BE2C (cell line): ENCODE results near the gene DOK6.

Source experiments
- DNase-seq: peaks from one replicate; pipeline ENCODE4 v3.0.0-alpha.2; 2020
- H3K27me3 ChIP-seq: fragments of 250-450 bp; sonication (Bioruptor Pico); 2 replicates; pipeline ENCODE4 v1.5.1; 2020; ENCODE audit warnings: mild to moderate bottlenecking
- H3K36me3 ChIP-seq: fragments of 250-450 bp; sonication (Bioruptor Pico); 2 replicates; pipeline ENCODE4 v1.5.1; 2020; ENCODE audit warnings: mild to moderate bottlenecking
- H3K4me1 ChIP-seq: fragments of 250-450 bp; sonication (Bioruptor Pico); 2 replicates; pipeline ENCODE4 v1.5.1; 2020
- H3K4me3 ChIP-seq: 2 replicates; pipeline ENCODE4 v1.5.1; 2011; ENCODE audit warnings: low read depth, low read length
- H3K9me3 ChIP-seq: fragments of 250-450 bp; sonication (Bioruptor Pico); 2 replicates; pipeline ENCODE4 v1.5.1; 2020
- CTCF ChIP-seq: IDR thresholded peaks from 2 replicates; pipeline ENCODE4 v1.5.1; 2012; ENCODE audit warnings: mild to moderate bottlenecking, low read depth, low read length

The DOK6 gene

GRCh38 chr18:69777248-69777647 is 376.6 kb downstream of the DOK6 start:
- Histone ChIP-seq H3K36me3 (no peaks in the 10 kb centered on the region), H3K27me3 (no peaks in the 10 kb centered on the region), H3K4me1 (no peaks in the 10 kb centered on the region), H3K9me3 (no peaks in the 10 kb centered on the region), H3K4me3 (no peak overlapping the region)
- no peak for DNase-seq
- TF ChIP-seq CTCF = no peak

GRCh38 chr18:69778680-69779079 is 378.0 kb downstream of the DOK6 start:
- no peak for TF ChIP-seq CTCF
- Histone ChIP-seq H3K27me3 (no peaks in the 10 kb centered on the region), H3K36me3 (no peaks in the 10 kb centered on the region), H3K4me3 (no peak overlapping the region), H3K4me1 (no peaks in the 10 kb centered on the region), H3K9me3 (no peaks in the 10 kb centered on the region)
- DNase-seq = no peak

- no peak for TF ChIP-seq CTCF
- Histone ChIP-seq H3K27me3 (no peaks in the 10 kb centered on the region), H3K36me3 (no peaks in the 10 kb centered on the region), H3K4me3 (no peak overlapping the region), H3K4me1 (no peaks in the 10 kb centered on the region), H3K9me3 (no peaks in the 10 kb centered on the region)
- DNase-seq = no peak
Measured at GRCh38 chr18:69780851-69781250, 380.2 kb downstream of the DOK6 start.

GRCh38 chr18:69784815-69785214 is 384.1 kb downstream of the DOK6 start:
- Histone ChIP-seq H3K4me1 (no peaks in the 10 kb centered on the region), H3K27me3 (no peaks in the 10 kb centered on the region), H3K36me3 (no peaks in the 10 kb centered on the region), H3K4me3 (no peak overlapping the region), H3K9me3 (no peaks in the 10 kb centered on the region)
- TF ChIP-seq CTCF = no peak
- no peak for DNase-seq

- H3K27me3 ChIP-seq = no peaks in the 10 kb centered on the region
- no peak overlapping the region for H3K4me3 ChIP-seq
- DNase-seq = no peak
- no peaks in the 10 kb centered on the region for H3K36me3 ChIP-seq
- no peaks in the 10 kb centered on the region for H3K9me3 ChIP-seq
- TF ChIP-seq CTCF = no peak
- no peaks in the 10 kb centered on the region for H3K4me1 ChIP-seq
Measured at GRCh38 chr18:69785466-69785865, 384.8 kb downstream of the DOK6 start.

DNA sequence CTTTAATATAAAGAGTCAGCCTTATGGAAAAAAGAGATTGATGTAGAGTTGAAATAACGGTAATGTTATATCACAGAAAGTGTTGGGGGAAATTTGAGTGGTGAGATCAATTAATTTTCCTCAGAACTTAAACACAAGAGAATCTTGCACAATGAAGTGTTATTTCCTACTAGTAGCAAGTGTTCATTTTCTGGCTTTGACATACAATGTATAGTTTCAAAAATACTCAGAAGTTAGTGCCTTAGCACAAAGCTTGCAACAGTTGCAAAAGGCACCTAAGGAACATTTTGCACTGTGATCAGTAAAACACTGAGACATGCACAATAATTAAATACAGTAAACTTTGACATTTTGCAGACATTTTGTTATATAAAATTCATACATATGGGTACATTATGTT is 385.7 kb downstream of the DOK6 start:
- DNase-seq = no peak
- H3K4me1 ChIP-seq = no peaks in the 10 kb centered on the region
- no peak for TF ChIP-seq CTCF

More for the DNA sequence above, 385.7 kb downstream of the DOK6 start:
- Histone ChIP-seq H3K27me3 (no peaks in the 10 kb centered on the region), H3K4me3 (no peak overlapping the region), H3K9me3 (no peaks in the 10 kb centered on the region), H3K36me3 (no peaks in the 10 kb centered on the region)
